Smooth muscle cell (in vitro differentiated cells): ENCODE measurements around the gene MRTFB. TPM values are rescaled to one million over a fixed set of nuclear protein-coding genes. Genes with fewer than 3 reads are reported as not detected.

Source experiments
- DNase-seq: peaks from one replicate; lab custom pipeline; 2025; ENCODE audit not compliant: unreplicated experiment; lab: John Stamatoyannopoulos, UW
- H2AFZ ChIP-seq: fragments of 200-600 bp; sonication (generic); 2 replicates; pipeline ENCODE4 v1.6.0; 2016; ENCODE audit warnings: antibody characterized with exemption, low read depth, mild to moderate bottlenecking
- H3F3A ChIP-seq: fragments of 200-600 bp; sonication (generic); 2 replicates; pipeline ENCODE4 v1.6.0; 2017; ENCODE audit warnings: antibody characterized with exemption, low read depth
- H3K27ac ChIP-seq: fragments of 200-600 bp; sonication (generic); 2 replicates; pipeline ENCODE4 v1.5.1; 2016; ENCODE audit warnings: low read depth, mild to moderate bottlenecking
- H3K27me3 ChIP-seq: fragments of 200-600 bp; sonication (generic); 2 replicates; pipeline ENCODE4 v1.6.1; 2016; ENCODE audit warnings: low read depth, mild to moderate bottlenecking
- H3K36me3 ChIP-seq: fragments of 200-600 bp; sonication (generic); 2 replicates; pipeline ENCODE4 v1.5.1; 2016; ENCODE audit warnings: low read depth
- H3K4me1 ChIP-seq: fragments of 200-600 bp; sonication (generic); 2 replicates; pipeline ENCODE4 v1.5.1; 2016; ENCODE audit warnings: low read depth
- H3K4me2 ChIP-seq: fragments of 200-600 bp; sonication (generic); 2 replicates; pipeline ENCODE4 v1.6.0; 2016; ENCODE audit warnings: mild to moderate bottlenecking
- H3K4me3 ChIP-seq: fragments of 200-600 bp; sonication (generic); 2 replicates; pipeline ENCODE4 v1.5.1; 2016; ENCODE audit warnings: mild to moderate bottlenecking
- H3K79me2 ChIP-seq: fragments of 200-600 bp; sonication (generic); 2 replicates; pipeline ENCODE4 v1.6.0; 2016; ENCODE audit warnings: low read depth, mild to moderate bottlenecking
- H3K9ac ChIP-seq: fragments of 200-600 bp; sonication (generic); 2 replicates; pipeline ENCODE4 v1.6.0; 2016; ENCODE audit warnings: low read depth
- H3K9me3 ChIP-seq: fragments of 200-600 bp; sonication (generic); replicated peaks from 2 replicates; pipeline ENCODE4 v1.5.1; 2016; ENCODE audit warnings: low read depth
- H4K20me1 ChIP-seq: fragments of 200-600 bp; sonication (generic); 2 replicates; pipeline ENCODE4 v1.6.0; 2016; ENCODE audit warnings: low read depth
- CTCF ChIP-seq: fragments of 200-600 bp; sonication (generic); IDR thresholded peaks from 2 replicates; pipeline ENCODE4 v1.5.1; 2017; ENCODE audit warnings: borderline replicate concordance, mild to moderate bottlenecking, antibody characterized with exemption; ENCODE audit not compliant: insufficient read depth, poor library complexity, severe bottlenecking
- WGBS: methylation state at CpG from one replicate; pipeline ENCODE4 v1.1.7; 2016; ENCODE audit warnings: low lambda C conversion rate; 5-methylcytosine and 5-hydroxymethylcytosine counted together
- polyA plus RNA-seq: library from polyadenylated mRNA; unstranded; fragments of >200 nt; fragmentation: Nextera tagmentation; extraction: Ambion mirVana; gene quantifications from 2 replicates; pipeline ENCODE4 v1.2.1, GENCODE V29; 2016
- total RNA-seq: library from RNA; depleted of rRNA; stranded (reverse); fragments of >200 nt; gene quantifications from 2 replicates; pipeline ENCODE4 v1.2.3, GENCODE V29; 2014

Gene MRTFB
- total and polyA plus RNA-seq, 2 experiments from 2014 or later, result 6.8 to 22.6 TPM

DNA sequence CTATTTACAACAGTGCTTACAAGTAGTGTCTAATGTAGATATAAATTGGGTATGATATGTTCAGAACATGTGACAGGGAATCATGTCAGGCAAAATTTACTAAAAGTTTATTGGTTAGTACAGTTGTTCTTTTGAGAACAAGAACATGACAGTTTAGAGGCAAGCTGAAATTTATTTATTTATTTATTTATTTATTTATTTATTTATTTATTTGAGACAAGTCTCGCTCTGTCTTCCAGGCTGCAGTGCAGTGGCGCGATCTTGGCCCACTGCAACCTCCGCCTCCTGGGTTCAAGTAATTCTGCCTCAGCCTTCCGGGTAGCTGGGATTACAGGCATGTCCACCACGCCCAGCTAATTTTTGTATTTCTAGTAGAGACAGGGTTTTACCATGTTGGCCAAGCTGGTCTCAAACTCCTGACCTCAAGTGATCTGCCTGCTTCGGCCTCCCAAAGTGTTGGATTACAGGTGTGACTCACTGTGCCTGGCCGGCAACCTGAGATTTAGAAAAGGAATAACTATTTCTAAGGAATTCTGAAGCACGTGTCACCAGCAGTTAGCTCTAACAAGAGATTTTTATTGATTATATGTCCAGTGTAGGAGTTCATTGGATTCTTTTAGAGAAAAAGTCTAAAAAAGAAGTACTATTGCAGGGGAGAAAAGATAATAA lies 24.9 kb downstream of the MRTFB start:
- H3F3A ChIP-seq, result no peaks in the 10 kb centered on the region
- H3K4me2 ChIP-seq, result peak overlapping the region; percentile 50
- peaks cover 14% of the 10 kb centered on the region for H3K4me1 ChIP-seq
- H4K20me1 ChIP-seq, result peaks cover 74% of the 10 kb centered on the region
- H3K4me3 ChIP-seq, result no peak overlapping the region
- H3K36me3 ChIP-seq, result no peaks in the 10 kb centered on the region
- no peaks in the 10 kb centered on the region for H3K9me3 ChIP-seq
- TF ChIP-seq CTCF, result no peak
- H3K27me3 ChIP-seq, result no peaks in the 10 kb centered on the region
- H3K27ac ChIP-seq, result peak overlapping the region; percentile 64
- H3K9ac ChIP-seq, result no peak overlapping the region
- no peak for DNase-seq
- peaks cover 74% of the 10 kb centered on the region for H3K79me2 ChIP-seq
- WGBS, result 83% methylated on average over 9 of the region's 9 CpGs
- no peak overlapping the region for H2AFZ ChIP-seq

GRCh38 chr16:14097182-14097959 lies 26.3 kb downstream of the MRTFB start:
- Histone ChIP-seq H3K27me3 (no peaks in the 10 kb centered on the region), H3K4me1 (peaks cover 22% of the 10 kb centered on the region), H2AFZ (no peak overlapping the region), H3K79me2 (peaks cover 76% of the 10 kb centered on the region), H3K4me3 (peak overlapping the region; percentile 20), H3K9me3 (no peaks in the 10 kb centered on the region), H3K27ac (peak overlapping the region; percentile 64), H3K4me2 (peak overlapping the region; percentile 50), H4K20me1 (peaks cover 76% of the 10 kb centered on the region), H3F3A (no peaks in the 10 kb centered on the region), H3K36me3 (no peaks in the 10 kb centered on the region), H3K9ac (peak overlapping the region; percentile 5)
- TF ChIP-seq CTCF, result no peak
- DNase-seq, result no peak
- 47% methylated on average over 4 of the region's 4 CpGs for WGBS

- no peak for DNase-seq
- Histone ChIP-seq H3K36me3 (no peaks in the 10 kb centered on the region), H3K4me2 (peak overlapping the region; percentile 50), H4K20me1 (peaks cover 83% of the 10 kb centered on the region), H3K79me2 (peaks cover 76% of the 10 kb centered on the region), H2AFZ (no peak overlapping the region), H3K9me3 (no peaks in the 10 kb centered on the region), H3F3A (no peaks in the 10 kb centered on the region), H3K4me3 (no peak overlapping the region), H3K9ac (peak overlapping the region; percentile 5), H3K27me3 (no peaks in the 10 kb centered on the region), H3K27ac (peak overlapping the region; percentile 64), H3K4me1 (peaks cover 25% of the 10 kb centered on the region)
- no peak for TF ChIP-seq CTCF
- WGBS, result 37% methylated on average over 2 of the region's 2 CpGs
These were observed 27.0 kb downstream of the MRTFB start for GRCh38 chr16:14098081-14098480.
